NCI-H2227 (cell line): ENCODE data around the gene OR7A5.
A peak's percentile ranks its signal among the peaks of the same experiment; 100 is the strongest.
"Not testable (repeated sequence)": the region's sequence is repeated elsewhere in the genome, so short reads cannot be mapped to it uniquely, and the experiment has no call there.

ENCODE experiments used
- DNase-seq: peaks from one replicate; lab custom pipeline; 2025; ENCODE audit not compliant: unreplicated experiment; lab: John Stamatoyannopoulos, UW

OR7A5 gene

DNA sequence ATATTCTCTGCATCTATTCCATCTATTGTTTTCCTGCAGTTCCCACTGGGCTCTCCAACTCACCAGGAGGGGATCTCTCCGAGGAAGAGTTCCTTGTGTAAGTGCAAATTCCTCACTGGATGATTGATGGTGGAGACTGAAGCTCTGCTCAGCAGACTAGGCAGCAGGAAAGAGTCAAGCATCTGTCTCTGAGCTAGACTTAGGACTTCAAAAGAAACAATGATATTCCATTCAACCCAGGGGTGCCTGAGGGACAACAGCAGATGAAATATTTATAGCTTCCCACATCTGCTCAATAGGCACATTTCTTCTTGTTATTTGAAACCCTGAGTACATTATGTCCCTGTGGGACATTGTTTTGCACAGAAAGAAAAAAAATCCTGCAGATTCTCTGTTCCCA, at the start of gene OR7A5, which contains the start of gene OR7C1:
Gene OR7A5, minus strand, starts transcription at position 175 of the 400 bp plus-strand sequence. CDS start 6,944 bp downstream, outside the sequence.
Gene OR7C1, minus strand, starts transcription at position 175 of the 400 bp plus-strand sequence. CDS start 35,049 bp downstream, outside the sequence.
- DNase-seq: no peak

DNA sequence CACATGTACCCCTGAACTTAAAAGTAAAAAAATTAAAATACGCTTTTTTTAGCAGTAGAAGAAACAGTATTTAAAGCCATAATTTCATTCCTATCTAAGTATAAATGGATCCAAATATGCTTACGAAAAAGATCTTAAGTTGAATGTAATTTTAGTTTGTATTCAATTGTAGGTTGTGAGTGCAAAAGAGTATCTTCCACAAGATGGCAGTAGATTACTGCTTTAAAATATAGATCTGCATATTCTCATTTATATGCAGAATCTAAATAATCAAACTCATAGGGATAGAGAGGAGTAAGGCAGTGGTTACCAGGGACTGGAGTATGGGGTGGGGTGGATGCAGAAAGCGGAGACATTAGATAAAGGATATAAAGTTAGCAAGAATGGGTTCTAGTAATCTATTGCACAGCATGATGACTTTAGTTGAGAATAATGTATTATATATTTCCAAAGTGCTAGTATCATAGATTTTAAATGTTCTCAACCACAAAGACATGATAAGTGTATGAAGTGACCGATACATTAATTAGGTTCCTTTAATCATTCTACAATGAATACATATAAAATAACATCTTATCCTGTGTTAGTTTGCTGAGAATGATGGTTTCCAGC, 36.7 kb upstream of the OR7A5 start:
- no peak for DNase-seq

DNA sequence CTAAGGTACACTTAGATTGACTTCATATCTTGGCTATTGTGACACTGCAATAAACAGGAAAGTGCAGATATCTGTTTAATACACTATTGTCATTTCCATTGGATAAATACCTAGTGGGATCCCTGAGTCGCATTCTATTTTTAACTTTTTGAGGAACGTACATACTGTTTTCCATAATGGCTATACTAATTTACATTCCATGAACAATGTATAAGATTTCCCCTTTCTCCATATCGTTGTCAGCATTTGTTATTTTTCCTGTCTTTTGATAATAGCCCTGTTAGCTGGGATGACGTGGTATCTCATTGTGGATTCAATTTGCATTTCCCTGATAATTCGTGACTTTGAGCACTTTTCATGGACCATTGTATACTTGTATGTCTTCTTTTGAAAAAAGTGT, 33.5 kb upstream of the OR7A5 start:
- DNase-seq: no peak

- no peak for DNase-seq
These were observed 13.8 kb upstream of the OR7A5 start, which contains the start of gene OR7A10 for GRCh38 chr19:14848822-14849221. TSS of gene OR7A10 (minus strand) at chr19:14848922. CDS start at chr19:14841877, 7,045 bp downstream.

DNA sequence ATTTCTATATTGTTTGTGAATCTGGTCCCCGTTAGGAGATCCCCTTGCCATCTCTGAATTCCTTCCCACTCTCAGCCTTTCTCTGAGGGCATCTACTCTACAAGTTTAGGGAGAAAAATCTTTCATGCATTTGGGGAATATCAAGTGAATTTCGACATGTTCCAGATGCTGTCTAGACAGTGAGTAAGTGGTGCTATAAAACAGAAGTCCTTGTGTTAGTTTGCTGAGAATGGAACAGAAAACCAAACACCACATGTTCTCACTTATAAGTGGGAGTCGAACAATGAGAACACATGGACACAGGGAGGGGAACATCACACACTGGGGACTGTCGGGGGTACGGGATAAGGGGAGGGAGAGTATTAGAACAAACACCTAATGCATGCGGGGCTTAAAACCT, 8.6 kb upstream of the OR7A5 start:
- no peak for DNase-seq

DNA sequence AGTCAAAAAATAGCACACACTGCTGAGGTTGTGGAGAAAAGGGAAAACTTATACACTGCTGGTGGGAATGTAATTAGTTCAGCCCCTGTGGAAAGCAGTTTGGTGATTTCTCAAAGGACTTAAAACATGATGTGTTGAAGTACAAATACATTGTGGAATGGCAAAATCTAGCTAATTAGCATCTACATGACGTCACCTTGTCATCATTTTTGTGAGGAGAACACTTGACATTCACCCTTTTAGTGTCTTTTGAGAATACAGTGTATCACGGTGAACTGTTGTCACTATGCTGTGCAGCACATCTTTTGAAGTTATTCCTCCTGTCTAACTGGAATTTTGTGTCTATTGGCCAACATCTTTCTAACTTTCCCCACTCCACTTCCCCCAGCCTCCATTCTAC, 8.2 kb upstream of the OR7A5 start:
- DNase-seq: no peak

GRCh38 chr19:14840206-14840605, 5.2 kb upstream of the OR7A5 start:
- DNase-seq: no peak

DNA sequence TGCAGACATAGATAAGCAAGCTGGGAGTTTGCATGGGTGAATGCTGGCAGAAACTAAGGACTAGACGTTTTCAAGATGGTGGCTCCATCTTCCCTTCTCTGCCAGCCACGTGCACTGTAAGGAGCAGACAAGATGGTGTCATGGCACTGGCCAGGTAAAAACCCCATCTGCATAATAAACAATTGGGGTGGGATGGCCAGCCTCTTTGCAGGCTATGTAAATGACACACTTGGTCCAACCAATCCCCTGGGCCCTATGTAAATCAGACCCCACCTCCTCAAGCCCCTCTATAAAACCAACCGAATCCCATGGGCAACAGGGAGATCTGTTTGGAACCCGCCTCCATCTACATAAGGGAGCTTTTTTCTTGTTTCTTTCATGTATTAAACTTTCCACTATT, 2.4 kb upstream of the OR7A5 start:
- no peak for DNase-seq

DNA sequence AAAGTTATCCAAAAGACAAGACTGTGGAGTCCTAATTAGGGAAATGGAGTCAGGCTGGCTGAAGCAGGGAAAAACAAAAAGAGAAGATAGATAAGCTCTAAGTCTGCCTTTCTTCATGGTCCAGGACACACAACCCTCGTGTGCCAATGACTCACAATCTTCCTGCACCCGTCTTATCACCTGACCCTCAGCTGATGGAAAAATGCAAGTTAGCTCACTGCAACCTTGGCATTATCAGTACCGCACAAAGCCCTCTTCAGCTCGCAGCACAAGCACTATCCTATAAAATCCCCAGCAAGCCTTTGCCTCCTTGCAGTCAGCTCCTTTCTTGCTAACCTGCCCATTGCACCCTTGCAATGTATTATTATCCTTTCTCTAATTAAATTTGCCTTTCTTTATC, 4.3 kb downstream of the OR7A5 start:
- DNase-seq: no peak

- no peak for DNase-seq
These were observed 9.0 kb downstream of the OR7A5 start for GRCh38 chr19:14826006-14826405.

- no peak for DNase-seq
These were observed 13.0 kb downstream of the OR7A5 start for GRCh38 chr19:14821937-14822336.

GRCh38 chr19:14818588-14818987, 16.4 kb downstream of the OR7A5 start:
- no peak for DNase-seq

DNA sequence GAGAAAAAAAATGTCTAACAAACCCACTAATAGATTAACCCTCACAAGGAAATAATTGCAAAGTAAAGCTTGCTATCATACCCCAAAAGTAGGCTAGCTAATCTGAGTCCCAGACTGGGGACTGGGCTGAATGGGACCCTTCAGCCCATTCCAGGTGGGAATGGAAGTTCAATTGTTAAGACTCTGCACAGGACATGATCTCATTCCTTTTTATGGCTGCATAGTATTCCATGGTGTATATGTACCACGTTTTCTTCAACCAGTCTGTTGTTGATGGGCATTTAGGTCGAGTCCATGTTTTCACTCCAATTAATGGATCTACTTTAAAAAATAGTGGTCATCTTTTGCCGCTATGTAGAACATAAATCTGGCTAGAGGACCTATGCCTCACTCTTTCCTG, 17.9 kb downstream of the OR7A5 start:
- no peak for DNase-seq

DNA sequence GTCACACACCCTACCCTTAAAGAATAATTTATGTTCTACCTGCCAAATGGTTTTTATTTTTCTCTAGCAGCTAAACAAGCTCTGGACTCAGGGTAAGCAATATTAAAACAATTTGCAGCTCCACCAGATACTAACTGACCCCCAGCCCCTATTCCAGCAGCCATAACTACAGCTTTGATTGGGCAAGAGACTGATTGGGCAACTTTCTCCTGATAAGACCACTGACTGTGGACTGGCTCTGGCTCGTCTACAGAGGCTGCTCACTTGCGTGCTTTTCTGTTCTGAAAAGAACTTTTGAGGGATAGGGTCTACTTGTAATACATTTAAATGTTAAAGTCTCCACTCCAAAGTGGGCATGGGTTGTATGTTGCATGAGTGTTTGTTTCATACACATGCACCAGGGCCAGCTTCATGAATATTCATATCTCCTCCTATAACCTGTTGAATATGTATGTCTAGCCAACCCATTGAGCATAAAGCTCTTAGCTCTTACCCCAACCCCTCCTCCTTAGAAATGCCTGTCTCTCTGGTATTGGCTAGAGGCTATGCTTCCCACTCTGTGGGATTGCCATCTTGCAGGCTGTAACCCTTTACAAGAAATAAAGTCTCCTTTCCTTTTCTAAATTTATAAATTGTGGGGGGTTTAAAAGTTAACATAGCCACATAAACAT, 19.9 kb downstream of the OR7A5 start:
- DNase-seq: no peak

GRCh38 chr19:14809272-14810057, 25.5 kb downstream of the OR7A5 start:
- DNase-seq: no peak

GRCh38 chr19:14804765-14805164, 30.2 kb downstream of the OR7A5 start:
- DNase-seq: no peak

- no peak for DNase-seq
These were observed 36.2 kb downstream of the OR7A5 start for GRCh38 chr19:14798760-14799159.

- no peak for DNase-seq
These were observed 39.0 kb downstream of the OR7A5 start for GRCh38 chr19:14796021-14796420.

- DNase-seq: no peak
These were observed 39.8 kb downstream of the OR7A5 start for GRCh38 chr19:14795078-14795721.

DNA sequence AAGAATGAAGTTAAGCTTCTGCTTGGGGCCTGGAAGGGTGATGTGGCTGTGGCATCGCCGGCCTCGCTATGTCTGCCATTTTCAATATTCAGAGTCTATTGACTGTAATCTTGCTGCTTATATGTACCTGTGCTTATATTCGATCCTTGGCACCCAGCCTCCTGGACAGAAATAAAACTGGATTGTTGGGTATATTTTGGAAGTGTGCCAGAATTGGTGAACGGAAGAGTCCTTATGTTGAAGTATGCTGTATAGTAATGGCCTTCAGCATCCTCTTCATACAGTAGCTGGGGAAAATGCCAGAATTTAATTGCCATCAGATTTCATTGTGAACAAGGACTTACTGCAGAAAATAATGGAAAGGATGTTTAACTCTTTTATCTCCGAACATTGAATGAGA, 42.7 kb downstream of the OR7A5 start:
- not testable (repeated sequence) for DNase-seq

GRCh38 chr19:14786421-14786851, 48.5 kb downstream of the OR7A5 start:
- peak; percentile 4 for DNase-seq
